HFFc6 (cell line): ENCODE data around the gene ARHGAP24. TPM values are rescaled to one million over a fixed set of nuclear protein-coding genes. Genes with fewer than 3 reads are reported as not detected.
A peak's percentile ranks its signal among the peaks of the same experiment; 100 is the strongest.

ENCODE experiments used
- DNase-seq: peaks from one replicate; pipeline ENCODE4 v3.0.0-alpha.2; 2018
- H3K27ac Mint-ChIP-seq: 2 replicates; pipeline ENCODE4 v1.8.0; 2020; ENCODE audit warnings: mild to moderate bottlenecking, mixed read lengths
- H3K27me3 Mint-ChIP-seq: 2 replicates; pipeline ENCODE4 v1.8.0; 2021; ENCODE audit warnings: mild to moderate bottlenecking, moderate library complexity, mixed read lengths; ENCODE audit not compliant: insufficient read depth
- H3K36me3 Mint-ChIP-seq: 2 replicates; pipeline ENCODE4 v1.8.0; 2021; ENCODE audit warnings: low read depth, mixed read lengths
- H3K4me1 Mint-ChIP-seq: 2 replicates; pipeline ENCODE4 v1.8.0; 2020; ENCODE audit warnings: low read depth, mixed read lengths
- H3K4me3 Mint-ChIP-seq: 2 replicates; pipeline ENCODE4 v1.8.0; 2020; ENCODE audit warnings: mild to moderate bottlenecking, moderate library complexity, mixed read lengths
- H3K9me3 Mint-ChIP-seq: 2 replicates; pipeline ENCODE4 v1.8.0; 2020; ENCODE audit warnings: mild to moderate bottlenecking, mixed read lengths
- total RNA-seq, 6 experiments: library from RNA; stranded (reverse); fragmentation: NEBNext Ultra II Directional; extraction: Animal tissue kit (Norgen Biotek cat#: 25700); gene quantifications; 2 replicates in 1 of 6; 3 replicates in 5 of 6; pipeline ENCODE4 v1.2.3, GENCODE V29; 2021
- TF ChIP-seq, protein P1 (sequence below): fragments of 200-600 bp; sonication (generic); IDR thresholded peaks from 2 replicates; pipeline ENCODE4 v1.5.0; 2021; ENCODE audit warnings: antibody characterized with exemption, mild to moderate bottlenecking

The ARHGAP24 gene
- total RNA-seq, 6 experiments from 2014 or later = 13.6 to 28.3 (median 15.2) TPM

DNA sequence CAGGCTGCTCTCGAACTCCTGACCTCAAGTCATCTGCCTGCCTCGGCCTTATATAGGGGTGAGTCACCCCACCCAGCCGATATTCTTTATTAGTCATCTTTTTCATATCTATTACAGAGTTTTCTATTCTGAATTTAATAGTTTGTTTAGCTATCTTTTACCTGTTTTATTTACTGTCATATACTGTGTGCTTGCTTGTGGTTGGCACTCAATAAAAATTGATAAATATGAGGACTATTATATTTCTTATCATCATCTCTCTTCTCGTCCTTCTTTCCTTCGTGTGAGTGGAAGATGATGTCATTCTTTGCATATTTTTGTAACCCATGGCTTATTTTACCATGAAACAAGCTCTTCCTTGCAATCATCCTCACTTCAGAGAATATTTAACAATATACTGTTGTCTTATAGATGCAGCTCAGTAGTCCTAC is 265.5 kb downstream of the ARHGAP24 start:
- peaks cover 59% of the 10 kb centered on the region for H3K4me1 Mint-ChIP-seq
- H3K27me3 Mint-ChIP-seq = no peaks in the 10 kb centered on the region
- peak overlapping the region; percentile 50 for H3K4me3 Mint-ChIP-seq
- no peaks in the 10 kb centered on the region for H3K9me3 Mint-ChIP-seq
- H3K27ac Mint-ChIP-seq = peak overlapping the region; percentile 34
- TF ChIP-seq, protein P1, sequence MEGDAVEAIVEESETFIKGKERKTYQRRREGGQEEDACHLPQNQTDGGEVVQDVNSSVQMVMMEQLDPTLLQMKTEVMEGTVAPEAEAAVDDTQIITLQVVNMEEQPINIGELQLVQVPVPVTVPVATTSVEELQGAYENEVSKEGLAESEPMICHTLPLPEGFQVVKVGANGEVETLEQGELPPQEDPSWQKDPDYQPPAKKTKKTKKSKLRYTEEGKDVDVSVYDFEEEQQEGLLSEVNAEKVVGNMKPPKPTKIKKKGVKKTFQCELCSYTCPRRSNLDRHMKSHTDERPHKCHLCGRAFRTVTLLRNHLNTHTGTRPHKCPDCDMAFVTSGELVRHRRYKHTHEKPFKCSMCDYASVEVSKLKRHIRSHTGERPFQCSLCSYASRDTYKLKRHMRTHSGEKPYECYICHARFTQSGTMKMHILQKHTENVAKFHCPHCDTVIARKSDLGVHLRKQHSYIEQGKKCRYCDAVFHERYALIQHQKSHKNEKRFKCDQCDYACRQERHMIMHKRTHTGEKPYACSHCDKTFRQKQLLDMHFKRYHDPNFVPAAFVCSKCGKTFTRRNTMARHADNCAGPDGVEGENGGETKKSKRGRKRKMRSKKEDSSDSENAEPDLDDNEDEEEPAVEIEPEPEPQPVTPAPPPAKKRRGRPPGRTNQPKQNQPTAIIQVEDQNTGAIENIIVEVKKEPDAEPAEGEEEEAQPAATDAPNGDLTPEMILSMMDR = no peak
- no peak for DNase-seq
- peaks cover 9% of the 10 kb centered on the region; the same call in 1 of the 2 replicates for H3K36me3 Mint-ChIP-seq

DNA sequence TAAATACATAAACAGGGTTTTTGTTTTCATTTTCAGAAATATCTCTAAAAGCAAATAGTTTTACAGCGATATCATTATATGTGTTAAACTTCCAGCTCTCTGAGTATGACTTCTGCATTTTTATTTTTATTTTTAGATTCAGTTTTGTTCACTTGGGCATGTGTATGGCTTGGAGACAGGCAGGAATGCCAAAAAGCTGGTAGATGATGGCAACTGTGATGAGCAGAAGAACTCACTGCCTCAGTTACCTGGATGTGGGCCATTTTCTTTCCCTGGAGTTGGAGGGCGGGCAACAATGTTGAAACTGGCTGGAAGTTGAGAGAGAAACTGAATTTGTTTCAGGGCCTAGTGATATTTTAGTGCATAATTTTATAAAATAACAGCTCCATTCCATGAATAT is 266.4 kb downstream of the ARHGAP24 start:
- Mint-ChIP-seq H3K36me3 (peaks cover 9% of the 10 kb centered on the region; the same call in 1 of the 2 replicates), H3K4me1 (peaks cover 59% of the 10 kb centered on the region), H3K27me3 (no peaks in the 10 kb centered on the region), H3K27ac (peak overlapping the region; percentile 63; the same call in 1 of the 2 replicates), H3K9me3 (no peaks in the 10 kb centered on the region), H3K4me3 (peak overlapping the region; percentile 21)
- no peak for DNase-seq
- TF ChIP-seq, protein P1 = no peak

DNA sequence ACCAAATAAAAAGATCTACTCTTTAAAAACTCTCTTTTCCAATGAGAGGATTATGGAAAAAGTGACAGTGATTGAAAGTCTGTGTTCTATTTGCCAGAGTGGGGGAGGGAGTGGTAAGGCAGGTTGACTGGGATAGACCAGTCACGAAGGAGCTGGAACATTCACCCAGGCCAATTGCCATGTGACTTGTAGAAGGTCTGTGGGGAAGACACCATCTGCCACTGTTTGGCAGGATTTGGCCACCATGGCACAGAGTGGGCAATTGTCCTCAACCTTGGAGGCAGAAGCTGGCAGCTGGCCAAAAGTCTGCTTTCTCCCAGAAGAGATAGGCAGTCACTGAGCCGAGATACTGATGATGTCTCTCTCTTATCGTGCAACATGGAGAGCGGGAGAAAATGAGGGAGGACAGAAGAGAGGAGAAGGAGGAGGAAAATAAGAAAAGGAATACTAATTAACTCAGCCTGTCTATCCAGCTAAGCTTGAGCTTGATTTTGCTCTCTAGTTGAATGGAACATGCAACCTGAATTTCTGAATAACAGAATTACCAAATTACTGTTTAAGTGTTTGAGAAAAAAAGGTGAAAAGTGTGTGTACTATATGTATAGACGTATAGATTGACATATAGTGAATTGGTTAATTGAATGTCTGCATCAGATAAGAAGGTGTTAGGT is 267.1 kb downstream of the ARHGAP24 start:
- DNase-seq = no peak
- peaks cover 9% of the 10 kb centered on the region; the same call in 1 of the 2 replicates for H3K36me3 Mint-ChIP-seq
- H3K9me3 Mint-ChIP-seq = no peaks in the 10 kb centered on the region
- H3K27me3 Mint-ChIP-seq = no peaks in the 10 kb centered on the region
- peaks cover 59% of the 10 kb centered on the region for H3K4me1 Mint-ChIP-seq
- peak overlapping the region; percentile 49 for H3K27ac Mint-ChIP-seq
- H3K4me3 Mint-ChIP-seq = no peak overlapping the region
- TF ChIP-seq, protein P1 = no peak

DNA sequence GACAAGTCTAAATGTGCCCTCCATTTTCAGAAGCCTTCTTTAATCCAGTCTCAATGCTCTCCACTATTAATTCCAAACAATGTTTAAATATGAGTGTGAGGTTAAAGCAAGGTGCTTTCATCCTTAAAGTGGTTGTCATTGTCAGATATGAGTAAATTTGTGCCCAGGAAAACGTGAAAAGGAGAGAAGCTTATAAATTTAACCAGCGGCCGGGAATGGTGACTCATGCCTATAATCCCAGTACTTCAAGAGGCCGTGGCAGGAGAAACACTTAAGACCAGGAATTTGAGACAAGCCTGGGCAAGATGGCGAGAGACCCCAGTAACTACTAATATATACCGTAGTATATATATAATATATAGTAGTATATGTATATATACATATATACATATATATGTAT is 270.0 kb downstream of the ARHGAP24 start:
- no peak for DNase-seq
- Mint-ChIP-seq H3K36me3 (peaks cover 9% of the 10 kb centered on the region; the same call in 1 of the 2 replicates), H3K27ac (peak overlapping the region; percentile 32), H3K27me3 (no peaks in the 10 kb centered on the region), H3K9me3 (no peaks in the 10 kb centered on the region), H3K4me3 (no peak overlapping the region), H3K4me1 (peaks cover 54% of the 10 kb centered on the region)
- TF ChIP-seq, protein P1 = no peak

DNA sequence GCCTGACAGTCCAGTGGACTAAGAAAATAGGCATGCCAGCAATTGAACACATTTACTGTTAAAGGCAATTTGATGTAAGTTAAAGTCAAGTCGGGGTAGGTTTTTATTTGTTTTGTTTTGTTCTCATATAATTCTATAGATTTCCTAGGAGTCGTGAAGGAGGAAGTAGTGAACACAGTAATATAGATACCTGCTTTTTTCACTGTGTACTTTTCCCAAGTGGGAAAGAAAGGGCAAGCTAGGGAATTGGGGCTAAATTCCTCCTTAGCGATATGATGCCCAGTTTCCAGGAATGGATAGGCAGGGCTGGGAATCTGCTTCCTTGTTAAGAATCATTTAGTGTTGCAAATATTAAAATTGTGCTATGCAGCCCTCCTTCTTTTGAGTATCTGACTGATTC is 271.0 kb downstream of the ARHGAP24 start:
- Mint-ChIP-seq H3K36me3 (peaks cover 9% of the 10 kb centered on the region; the same call in 1 of the 2 replicates), H3K9me3 (no peaks in the 10 kb centered on the region), H3K27me3 (no peaks in the 10 kb centered on the region), H3K4me3 (no peak overlapping the region), H3K4me1 (peaks cover 44% of the 10 kb centered on the region), H3K27ac (no peak overlapping the region)
- no peak for DNase-seq
- TF ChIP-seq, protein P1 = no peak
